Suppressor macrophage (primary cell): ENCODE data around the gene UBE2Z.
"Not testable (repeated sequence)": the region's sequence is repeated elsewhere in the genome, so short reads cannot be mapped to it uniquely, and the experiment has no call there.

Source experiments
- DNase-seq, 4 experiments: peaks; one replicate each; pipeline ENCODE4 v3.0.0-alpha.2; 2020 to 2022

Gene UBE2Z

DNA sequence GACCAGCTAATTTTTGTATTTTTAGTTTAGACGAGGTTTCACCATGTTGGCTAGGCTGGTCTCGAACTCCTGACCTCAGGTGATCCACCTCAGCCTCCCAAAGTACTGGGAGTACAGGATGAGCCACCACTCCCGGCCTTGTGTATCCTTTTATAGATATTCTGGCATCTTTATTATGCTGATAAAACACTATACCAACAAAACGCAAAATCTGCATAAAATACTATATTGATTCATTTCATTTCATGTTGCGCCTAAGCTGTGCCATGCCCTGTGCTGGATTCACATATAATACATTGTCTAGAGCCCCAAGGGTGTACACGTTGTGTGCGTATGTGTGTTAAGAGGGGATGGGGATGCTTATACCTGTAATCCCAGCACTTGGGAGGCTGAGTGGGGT lies 3.8 kb upstream of the UBE2Z start:
- no peak for DNase-seq

DNA sequence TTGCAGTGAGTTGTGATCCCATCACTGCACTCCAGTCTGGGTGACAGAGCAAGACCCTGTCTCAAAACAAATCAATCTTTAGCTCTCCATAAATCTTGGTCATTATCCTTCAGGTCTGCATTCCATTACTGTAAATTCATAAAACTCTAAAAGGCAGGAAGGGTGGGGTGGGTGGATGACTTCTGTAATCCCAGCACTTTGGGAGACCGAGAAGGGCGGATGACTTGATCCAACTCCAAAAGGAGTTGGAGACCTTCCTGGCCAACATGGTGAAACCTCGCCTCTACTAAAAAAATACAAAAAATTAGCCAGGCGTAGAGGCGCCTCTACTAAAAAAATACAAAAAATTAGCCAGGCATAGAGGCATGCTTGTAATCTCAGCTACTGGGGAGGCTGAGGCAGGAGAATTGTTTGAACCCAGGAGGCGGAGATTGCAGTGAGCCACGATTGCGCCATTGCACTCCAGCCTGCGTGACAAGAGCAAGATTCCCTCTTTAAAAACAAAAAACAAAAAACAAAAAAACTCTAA lies 2.2 kb upstream of the UBE2Z start:
- DNase-seq, result peak in 1 of 4 experiments; percentile 23

DNA sequence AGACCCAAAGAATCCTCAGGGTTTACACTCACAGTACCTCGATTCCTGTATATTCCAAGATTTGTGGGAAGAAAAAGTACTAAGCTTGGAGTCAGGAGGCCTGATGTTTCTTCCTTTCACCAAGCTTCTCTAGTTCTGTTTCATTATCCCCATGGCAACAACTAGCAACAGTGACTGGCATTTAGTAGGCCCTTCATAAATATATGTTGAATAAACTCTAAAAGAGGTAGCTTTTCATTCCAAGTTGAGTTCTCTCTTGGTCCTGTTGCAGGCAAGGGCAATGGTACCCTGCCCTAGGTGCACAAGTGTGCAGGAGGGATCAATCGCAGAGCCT lies 527 bp upstream of the UBE2Z start:
- DNase-seq, result peak in 3 of 4 experiments; percentile 43 to 66 (median 65)

DNA sequence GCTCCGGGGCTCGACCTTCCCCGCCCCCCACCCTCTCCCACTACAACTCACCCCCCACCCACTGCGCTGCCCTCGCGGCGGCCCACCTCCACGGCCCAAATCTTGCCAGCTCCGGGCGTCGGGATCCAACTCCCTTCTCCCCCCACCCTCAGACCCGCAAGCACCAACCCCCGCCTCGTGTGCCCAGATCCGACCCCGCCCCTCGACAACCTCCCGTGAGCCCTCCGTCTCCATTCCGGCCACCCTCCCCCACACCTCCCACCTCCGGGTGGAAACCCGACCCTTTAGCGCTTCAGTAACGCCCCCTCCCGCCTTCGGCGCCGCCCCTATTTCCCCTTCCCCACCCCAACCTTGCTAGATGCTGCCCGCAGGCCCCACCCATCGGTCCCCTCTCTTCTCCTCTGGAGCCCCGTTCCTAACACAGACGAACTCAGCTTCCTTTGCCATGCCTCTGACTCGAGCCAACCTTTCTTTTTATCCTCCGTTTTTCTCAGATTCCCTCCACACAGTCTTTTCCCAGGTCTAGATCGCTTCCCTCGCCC lies 717 bp downstream of the UBE2Z start:
- peak; percentile 43 to 80 (median 68) for DNase-seq

DNA sequence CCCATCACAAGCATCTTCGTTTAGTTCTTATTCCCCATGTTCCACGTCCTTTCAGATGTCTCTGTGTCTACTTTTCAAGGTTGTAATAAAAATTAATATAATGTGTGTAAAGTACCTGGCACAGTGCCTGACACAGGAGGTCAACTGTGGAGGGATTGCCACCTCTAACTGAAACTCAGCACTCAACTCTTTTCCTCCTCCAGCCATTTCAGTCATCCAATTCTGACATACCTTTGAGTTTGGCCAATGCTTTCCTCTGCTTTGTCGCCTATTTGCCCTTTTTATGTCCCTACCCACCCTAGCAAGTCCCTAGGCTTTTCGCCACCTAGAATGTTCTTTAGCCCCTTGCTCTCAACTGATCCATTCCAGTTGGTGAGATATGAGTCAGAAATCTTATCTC lies 1.6 kb downstream of the UBE2Z start:
- no peak for DNase-seq

DNA sequence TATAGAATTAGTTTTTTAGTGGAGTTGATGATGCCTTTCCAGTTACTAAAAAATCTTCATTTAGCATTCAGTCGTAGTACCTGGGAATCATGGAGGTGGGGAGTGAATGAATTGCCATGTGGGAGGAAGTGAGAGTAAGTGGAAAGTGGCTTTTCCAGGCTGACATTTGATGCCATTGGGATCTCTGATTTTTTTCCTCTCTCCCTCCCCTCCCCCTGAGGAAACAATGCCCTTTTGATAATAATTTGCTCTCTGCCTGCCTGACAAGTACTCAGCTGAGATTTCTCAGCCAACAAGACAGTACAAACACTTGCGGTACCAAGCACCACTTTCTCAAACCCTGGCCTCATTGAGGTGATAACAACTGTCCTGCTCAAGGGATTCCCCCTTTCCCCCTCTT lies 2.2 kb downstream of the UBE2Z start:
- DNase-seq, result no peak

DNA sequence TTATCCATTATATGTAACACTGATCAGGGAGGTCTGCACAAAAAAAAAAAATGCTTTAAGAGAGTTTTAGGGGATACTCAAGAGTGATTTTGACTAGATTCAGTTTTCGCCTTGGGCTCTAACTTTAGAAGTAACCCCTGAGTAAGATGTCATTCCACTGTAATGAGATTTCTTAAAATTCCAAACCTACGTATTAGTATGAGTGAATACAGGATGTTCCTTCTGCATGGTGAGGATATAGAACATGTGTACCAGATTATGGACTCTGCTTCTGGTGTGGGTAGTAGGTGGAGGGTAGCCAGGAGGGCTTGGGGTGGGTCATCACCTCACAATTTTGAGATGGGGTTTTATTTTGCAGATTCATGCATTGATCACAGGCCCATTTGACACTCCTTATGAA lies 4.3 kb downstream of the UBE2Z start:
- no peak for DNase-seq

DNA sequence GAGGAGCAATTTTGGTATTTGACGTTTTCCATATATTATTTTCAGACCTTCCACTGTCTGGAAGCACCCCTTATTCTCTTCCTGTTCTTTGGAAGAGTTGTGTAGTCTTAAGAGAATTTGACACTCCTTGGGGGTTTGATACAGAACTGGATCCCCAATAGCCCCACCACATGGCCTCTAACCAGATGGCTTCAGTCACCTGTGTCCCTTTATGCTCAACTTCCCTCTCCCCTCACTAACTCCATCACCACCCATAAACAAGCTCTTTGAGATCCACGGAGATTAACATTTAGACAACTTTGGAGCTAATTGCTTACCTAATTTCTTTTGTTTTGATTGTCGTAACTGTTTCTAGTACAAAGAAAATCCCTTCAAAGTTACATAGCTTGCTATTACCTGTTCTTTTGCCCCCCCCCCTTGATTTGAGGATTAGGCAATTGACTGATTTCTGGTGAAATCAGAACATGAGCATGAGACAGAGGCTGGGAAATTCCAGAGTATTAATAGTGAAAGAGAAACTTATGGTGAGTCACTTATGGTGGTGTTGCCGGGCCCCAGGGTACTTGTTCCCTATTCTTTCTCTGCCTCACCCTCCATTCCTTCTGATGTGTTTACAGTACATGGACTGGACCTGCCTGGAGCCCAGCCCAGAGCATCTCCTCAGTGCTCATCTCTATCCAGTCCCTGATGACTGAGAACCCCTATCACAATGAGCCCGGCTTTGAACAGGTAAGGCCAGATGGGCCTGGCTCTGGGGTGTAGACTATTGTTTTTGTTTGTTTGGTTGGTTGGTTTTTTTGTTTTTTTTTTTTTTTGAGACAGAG lies 7.5 kb downstream of the UBE2Z start:
- DNase-seq, result peak; percentile 65 to 87 (median 82)

DNA sequence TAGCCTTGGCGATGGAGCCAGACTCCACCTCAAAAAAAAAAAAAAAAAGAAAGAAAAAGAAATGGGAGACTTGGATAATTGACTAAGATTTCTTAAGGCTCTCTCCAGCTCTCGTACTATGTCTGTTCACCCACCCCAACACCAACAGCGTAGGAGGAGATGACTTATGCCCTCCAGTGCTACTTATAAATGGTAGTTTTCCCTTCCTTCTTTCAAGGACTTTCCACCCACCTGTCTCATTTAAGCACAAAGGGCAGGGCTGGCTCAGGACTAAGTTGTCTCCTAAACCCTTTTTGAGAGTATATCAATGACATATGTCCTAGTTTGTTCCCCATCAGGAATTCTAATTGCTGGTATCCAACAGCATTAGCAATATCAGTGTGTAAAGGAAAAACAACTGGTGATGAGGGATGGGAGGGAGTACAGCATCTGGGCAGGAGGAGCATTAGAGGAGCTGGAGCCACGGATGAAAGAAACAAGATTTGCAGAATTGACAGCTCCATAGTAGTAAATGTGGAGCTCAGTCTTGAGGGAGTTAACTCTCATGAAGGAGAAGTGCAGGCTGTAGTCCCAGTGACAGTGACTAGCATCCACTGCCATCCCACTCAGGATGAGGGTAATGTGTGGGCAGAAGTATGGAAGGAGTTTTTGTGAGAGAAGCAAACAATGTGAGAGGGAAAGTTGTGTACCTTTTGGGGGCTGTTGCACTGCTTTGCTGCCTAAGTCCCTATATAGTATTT lies 17.2 kb downstream of the UBE2Z start:
- DNase-seq, result peak in 3 of 4 experiments; percentile 45 to 58 (median 46)

DNA sequence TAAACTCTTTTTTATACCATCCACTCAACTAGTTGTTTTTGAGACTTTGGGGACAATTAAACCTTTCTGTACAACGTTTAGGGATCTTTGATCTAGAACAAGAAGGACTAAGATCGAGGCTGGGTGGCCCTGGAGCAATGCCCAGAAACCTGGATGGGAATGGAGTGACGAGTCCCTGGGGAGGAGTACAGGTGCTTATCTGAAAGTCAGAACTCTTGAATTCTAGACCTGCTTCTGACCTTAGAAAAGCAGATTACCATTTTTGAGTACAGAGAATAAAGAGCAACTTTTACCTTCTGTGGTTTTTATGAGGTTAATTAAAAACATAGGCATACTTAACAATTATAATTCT lies 17.8 kb downstream of the UBE2Z start:
- DNase-seq, result no peak

DNA sequence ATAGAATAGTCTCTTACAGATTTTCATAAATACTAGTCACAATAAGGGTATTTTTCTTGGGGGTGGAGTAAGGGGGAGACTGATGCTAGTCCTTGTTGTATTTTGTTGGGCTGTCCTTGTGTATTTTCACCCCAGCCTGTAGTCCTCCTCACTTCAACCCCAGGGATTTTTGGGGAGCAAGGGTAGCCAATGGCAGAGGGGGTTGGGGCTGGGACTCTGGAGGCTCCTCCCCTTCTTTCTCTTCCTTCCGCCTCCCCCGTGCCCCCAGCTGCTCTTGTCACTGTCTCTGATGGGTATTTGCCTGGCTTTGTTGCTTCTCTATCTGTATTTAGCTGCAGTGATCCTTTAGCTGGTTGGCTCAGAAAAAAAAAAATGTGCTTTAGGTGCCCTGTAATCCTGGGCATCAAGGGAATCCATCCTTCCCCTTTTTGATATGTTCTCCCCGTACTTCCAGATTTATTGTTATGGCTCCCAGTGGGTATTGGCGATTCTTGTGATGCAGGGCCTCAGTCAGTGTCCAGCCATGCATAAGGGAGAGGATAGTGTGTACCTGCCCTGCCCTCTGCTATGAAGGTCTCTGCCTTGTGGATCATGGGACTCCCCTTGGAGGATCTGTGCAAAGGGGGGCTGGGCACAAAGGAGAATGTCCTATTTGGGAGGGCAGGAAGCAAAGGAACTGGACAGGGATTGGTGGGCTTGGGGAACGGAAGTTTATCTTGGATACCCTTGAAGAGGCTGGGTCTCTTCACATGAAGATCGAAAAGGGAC lies 20.0 kb downstream of the UBE2Z start:
- DNase-seq, result no peak

DNA sequence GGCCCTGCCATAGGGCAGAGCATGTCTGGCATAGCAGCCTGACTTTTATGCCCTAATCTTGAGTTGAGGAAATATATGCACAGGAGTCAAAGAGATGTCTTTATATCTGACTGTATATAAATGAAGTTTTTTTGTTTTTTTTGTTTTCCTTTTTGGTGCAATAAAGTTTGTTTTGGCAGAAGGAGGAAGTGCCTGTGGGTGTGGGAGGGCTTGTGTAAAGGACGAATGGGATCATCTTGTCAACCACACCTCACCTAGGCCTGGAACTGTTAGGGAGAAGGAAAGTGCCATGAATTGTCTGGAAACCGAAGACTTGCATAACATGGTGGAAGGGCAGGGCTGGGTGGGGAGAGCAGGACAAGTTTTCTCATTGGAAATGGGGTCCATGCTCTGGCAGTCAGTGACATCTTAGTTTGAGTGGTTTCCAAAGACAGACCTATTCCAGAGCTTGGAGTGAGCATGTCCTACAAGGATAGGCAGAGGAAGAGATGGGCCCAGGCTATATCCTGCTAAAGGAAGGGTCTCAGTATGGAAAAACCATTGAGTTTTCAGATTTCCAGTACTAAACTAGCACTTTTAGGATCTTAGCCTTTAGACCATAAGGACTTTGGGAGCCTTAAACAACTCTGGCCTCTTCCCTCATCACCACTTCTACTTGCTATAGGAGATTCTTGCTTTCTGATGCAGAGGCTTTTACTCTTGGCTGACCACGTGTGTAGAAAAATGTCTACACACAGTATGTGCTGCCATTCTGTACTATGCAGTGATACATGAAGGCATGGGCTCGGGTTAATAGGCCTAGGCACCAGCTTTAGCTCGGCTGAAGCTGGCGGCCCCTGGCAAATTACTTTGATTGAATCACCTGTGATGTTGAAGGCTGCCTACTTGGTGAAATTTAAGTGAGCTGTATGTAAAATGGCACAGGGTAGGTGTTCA lies 20.9 kb downstream of the UBE2Z start:
- DNase-seq, result peak; percentile 29 to 63 (median 58)

DNA sequence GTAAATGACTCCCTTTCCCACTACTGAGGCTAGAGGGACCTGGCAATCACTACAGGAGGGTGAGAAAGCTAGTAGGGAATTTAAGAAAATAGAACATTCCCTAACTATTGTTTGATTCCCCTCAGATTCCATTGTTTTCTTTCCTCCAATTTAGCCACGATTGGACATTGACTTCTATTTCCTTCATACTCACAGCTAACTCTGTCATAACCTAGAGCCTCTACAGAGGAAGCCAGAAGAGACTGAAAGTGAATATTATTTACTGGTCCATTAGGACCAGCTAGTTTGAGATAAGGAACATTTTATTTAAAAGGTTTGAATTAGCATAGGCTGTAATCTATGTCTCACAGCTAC lies 21.6 kb downstream of the UBE2Z start:
- no peak for DNase-seq

DNA sequence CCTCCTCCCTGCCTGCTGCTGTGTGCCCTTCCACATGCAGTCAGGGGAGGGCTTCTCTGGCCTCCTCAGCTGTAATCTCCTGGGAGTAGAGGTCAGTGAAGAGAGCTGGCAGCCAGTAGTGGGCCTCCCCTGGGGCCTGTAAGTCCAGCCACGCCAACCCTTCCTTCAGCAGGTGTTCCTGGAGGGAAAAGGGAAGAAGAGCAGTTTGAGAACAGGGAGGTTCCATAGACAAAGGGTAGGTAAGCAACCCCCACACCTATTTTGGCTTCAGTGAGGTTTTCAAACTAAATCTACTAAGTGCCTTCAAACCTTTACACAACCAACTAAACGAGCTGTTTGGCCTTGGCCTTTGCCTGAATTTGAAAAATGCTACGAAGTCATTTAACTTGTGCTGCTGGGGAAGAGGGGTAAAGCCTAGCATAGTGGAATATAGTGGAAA lies 22.2 kb downstream of the UBE2Z start:
- no peak for DNase-seq

DNA sequence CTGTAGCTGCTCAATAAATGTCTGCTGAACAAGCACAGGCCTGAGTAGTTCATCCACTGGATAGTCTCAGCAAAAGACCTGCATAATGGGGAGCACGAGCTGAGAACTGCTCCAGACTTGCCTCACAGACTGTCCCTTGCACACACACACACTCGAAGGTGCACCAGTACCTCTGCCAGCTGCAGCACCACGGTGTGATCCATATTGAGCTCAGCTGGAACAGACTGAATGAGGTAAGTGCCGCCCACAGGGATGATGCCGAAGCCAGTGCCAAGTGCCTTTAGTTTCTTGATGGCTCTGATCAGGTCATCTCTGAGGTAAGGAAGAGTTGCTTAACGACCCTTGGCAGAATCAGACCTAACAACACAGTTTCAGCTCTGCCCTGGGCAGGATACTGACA lies 24.8 kb downstream of the UBE2Z start:
- peak in 2 of 4 experiments; percentile 8 to 17 for DNase-seq

DNA sequence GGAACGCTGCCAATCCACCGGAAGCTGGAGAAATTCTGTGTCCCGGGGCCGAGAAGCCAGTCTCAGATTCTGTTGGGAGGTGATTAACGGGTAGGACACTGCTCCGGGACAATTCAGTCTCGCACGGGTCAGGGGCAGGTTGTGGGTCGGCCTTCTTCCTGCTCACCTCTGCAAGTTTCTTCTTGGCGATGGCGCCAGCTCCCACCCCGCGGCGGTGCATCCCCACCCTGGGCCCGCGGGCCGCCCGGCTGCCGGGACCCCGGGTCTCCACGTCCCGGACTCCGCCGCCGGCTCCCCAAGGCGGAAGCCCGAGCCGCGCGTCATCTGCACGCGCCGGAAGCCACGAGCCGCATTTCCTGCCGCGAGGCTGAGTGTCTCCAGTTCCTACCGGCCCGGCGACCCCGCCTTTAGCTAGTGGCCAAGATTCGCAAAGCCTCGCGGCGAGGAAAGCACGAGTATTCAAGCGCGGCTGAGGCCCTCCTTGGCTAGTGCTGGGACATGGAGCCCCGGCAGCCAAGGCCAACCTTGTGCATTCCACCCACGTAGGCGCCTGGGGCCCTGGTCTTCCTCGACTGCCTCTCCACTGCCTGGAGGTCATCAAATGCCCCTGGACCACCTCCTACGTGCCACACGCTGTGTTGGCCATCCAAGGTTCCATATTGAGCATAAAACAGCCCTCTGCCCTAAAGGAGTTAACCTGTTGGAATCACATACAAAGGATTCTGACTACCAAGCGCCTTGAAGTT lies 36.5 kb downstream of the UBE2Z start, which contains the start of gene SNF8:
Gene SNF8, minus strand, starts transcription at position 328 of the 746 bp plus-strand sequence. Its CDS starts 108 bp downstream, at position 220.
- DNase-seq, result peak; percentile 95 to 97 (median 96)

DNA sequence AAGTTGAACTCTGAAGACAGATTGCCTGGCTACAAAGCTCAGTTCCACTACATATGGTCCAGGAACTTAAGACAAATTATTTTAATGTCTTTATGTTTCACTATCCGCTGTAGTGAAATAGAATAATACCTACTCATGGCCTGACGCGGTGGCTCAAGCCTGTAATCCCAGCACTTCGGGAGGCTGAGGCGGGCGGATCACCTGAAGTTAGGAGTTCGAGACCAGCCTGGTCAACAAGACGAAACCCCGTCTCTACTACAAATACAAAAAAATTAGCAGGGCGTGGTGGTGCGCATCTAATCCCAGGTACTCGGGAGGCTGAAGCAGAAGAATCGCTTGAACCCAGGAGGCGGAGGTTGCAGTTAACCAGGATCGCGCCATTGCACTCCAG lies 37.0 kb downstream of the UBE2Z start:
- DNase-seq, result not testable (repeated sequence)

DNA sequence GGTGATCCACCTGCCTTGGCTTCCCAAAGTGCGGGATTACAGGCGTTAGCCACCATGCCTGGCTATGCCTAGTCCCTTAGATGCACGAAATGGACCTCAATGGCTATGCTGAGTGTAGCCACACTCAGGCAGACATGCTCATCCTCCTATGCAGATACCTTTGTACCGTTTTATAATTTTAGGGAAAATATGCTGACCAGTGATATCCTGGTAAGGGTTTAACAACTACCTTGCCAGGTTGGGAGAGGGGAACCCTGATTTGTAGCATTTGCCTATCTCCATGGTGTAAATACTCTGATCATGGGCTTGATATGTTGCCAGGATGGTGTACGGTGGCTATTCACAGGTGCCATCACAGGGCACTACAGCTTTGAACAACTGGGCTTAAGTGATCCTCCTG lies 43.4 kb downstream of the UBE2Z start:
- DNase-seq, result no peak

DNA sequence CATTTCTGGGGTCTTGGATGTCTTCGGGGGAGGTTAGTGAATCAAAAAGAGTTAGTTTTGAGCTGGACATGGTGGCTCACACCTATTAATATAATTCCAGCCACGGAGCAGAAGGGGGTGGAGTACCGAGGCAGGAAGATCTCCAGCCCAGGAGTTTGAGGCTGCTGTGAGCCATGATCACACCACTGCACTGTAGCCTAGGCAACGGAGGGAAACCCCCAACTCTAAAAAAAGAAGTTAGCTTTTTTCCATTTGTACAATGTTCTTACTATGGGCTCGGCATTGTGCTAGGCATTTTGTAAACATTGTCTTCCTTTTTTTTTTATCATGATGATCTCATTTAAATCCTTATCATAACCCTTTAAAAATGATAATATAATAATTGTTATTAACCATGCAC lies 44.7 kb downstream of the UBE2Z start:
- peak; percentile 37 to 70 (median 60) for DNase-seq

DNA sequence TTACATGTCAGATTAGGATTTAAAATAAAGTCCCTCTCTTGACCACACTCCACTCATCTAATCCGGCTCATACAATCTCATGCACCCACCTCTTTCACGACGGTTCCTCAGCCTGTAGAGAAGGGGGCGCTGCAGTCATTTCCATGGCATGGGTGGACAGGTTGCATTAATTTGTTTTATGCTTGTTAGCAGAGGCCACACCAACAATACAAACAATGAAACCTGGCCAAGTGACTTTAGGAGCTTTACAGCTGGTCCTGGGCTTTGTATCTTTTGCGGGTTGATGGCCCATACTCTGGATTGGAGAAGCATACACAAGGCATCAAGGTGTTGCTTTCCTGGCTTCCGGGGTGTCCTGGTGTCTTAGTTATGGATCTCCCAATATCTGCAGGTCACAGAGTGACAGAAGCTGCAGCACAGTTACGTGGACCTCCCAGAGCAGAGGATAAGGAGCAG lies 46.1 kb downstream of the UBE2Z start:
- DNase-seq, result peak in 1 of 4 experiments; percentile 13
